Transverse colon (tissue), 4 donors: ENCODE results near the gene BST2. TPM values are rescaled to one million over a fixed set of nuclear protein-coding genes. Genes with fewer than 3 reads are reported as not detected.
A peak's percentile ranks its signal among the peaks of the same experiment; 100 is the strongest.

Source experiments
- DNase-seq: peaks from one replicate; pipeline ENCODE4 v3.0.0-alpha.2; 2019
- H3K27ac ChIP-seq, 4 donors: fragments of 200-600 bp; sonication (generic); 2 replicates each; pipeline ENCODE4 v1.5.1; 2016 to 2018; ENCODE audit warnings: inconsistent platforms in 4 of 4
- H3K27me3 ChIP-seq: fragments of 200-600 bp; sonication (generic); 2 replicates; pipeline ENCODE4 v1.5.1; 2017; ENCODE audit warnings: inconsistent platforms
- H3K36me3 ChIP-seq, 4 donors: fragments of 200-600 bp; sonication (generic); 2 replicates each; pipeline ENCODE4 v1.5.1; 2017 to 2019; ENCODE audit warnings: inconsistent platforms in 4 of 4
- H3K4me1 ChIP-seq, 4 donors: fragments of 200-600 bp; sonication (generic); 2 replicates each; pipeline ENCODE4 v1.5.1; 2017 to 2020; ENCODE audit warnings: inconsistent platforms in 4 of 4
- H3K4me3 ChIP-seq, 4 donors: fragments of 200-600 bp; sonication (generic); 1 replicate in 1 of 4; 2 replicates in 3 of 4; pipeline versions ENCODE4 v1.5.1 to v1.6.1; 2017 to 2019; ENCODE audit warnings: inconsistent platforms in 4 of 4
- H3K9me3 ChIP-seq, 2 donors: fragments of 200-600 bp; sonication (generic); 2 replicates each; pipeline ENCODE4 v1.5.1; 2017 to 2019; ENCODE audit warnings: inconsistent platforms in 2 of 2
- EP300 ChIP-seq: sonication (generic); formaldehyde crosslinking; IDR thresholded peaks from one replicate; pipeline ENCODE4 v1.6.1; 2017; ENCODE audit warnings: antibody characterized with exemption, low read depth
- POLR2A ChIP-seq: fragments of 450-650 bp; IDR thresholded peaks from one replicate; pipeline ENCODE4 v1.6.1; 2016; ENCODE audit warnings: antibody characterized with exemption, mild to moderate bottlenecking, moderate library complexity
- POLR2AphosphoS5 ChIP-seq, 3 donors: sonication (generic); formaldehyde crosslinking; IDR thresholded peaks; one replicate each; pipeline ENCODE4 v1.6.1; 2016; ENCODE audit warnings: antibody characterized with exemption in 3 of 3
- WGBS, 2 donors: methylation state at CpG; one replicate each; pipeline ENCODE4 v1.1.5; 2018; ENCODE audit warnings: low coverage in 1 of 2; 5-methylcytosine and 5-hydroxymethylcytosine counted together
- in situ Hi-C, 4 donors: fragments of 200-750 bp; cut with MboI; loops; one replicate each; pipeline versions ENCODE4 v1.15.0 to v1.15.1; 2017; ENCODE audit warnings: low sequenced_read_pairs in 3 of 4, low pct_ligation_motif_present in 1 of 4, low pct_unique_long_range_greater_than_20kb in 1 of 4
- intact Hi-C: fragments of 100-400 bp; cut with DNase I; formaldehyde crosslinking; loops from one replicate; pipeline ENCODE4 v1.15.1; 2023; ENCODE audit warnings: low total_unique reads
- total RNA-seq, 4 donors: library from RNA; depleted of rRNA; stranded (reverse); fragments of >200 nt; gene quantifications; one replicate each; pipeline ENCODE4 v1.1.0, GENCODE V29; 2016
- TF ChIP-seq, protein P1 (sequence below), 5 experiments: fragments of 200-600 bp in 3 of 5; fragments of 450-650 bp in 2 of 5; sonication (generic) in 3 of 5; IDR thresholded peaks; 1 replicate in 2 of 5; 2 replicates in 3 of 5; pipeline ENCODE4 v1.5.1; 2016 to 2017; ENCODE audit warnings: antibody characterized with exemption in 5 of 5, inconsistent platforms in 3 of 5, mild to moderate bottlenecking in 2 of 5, moderate library complexity in 1 of 5

The BST2 gene
- total RNA-seq, 4 donors from 2014 or later = 5.6 to 39.2 (median 19.9) TPM

DNA sequence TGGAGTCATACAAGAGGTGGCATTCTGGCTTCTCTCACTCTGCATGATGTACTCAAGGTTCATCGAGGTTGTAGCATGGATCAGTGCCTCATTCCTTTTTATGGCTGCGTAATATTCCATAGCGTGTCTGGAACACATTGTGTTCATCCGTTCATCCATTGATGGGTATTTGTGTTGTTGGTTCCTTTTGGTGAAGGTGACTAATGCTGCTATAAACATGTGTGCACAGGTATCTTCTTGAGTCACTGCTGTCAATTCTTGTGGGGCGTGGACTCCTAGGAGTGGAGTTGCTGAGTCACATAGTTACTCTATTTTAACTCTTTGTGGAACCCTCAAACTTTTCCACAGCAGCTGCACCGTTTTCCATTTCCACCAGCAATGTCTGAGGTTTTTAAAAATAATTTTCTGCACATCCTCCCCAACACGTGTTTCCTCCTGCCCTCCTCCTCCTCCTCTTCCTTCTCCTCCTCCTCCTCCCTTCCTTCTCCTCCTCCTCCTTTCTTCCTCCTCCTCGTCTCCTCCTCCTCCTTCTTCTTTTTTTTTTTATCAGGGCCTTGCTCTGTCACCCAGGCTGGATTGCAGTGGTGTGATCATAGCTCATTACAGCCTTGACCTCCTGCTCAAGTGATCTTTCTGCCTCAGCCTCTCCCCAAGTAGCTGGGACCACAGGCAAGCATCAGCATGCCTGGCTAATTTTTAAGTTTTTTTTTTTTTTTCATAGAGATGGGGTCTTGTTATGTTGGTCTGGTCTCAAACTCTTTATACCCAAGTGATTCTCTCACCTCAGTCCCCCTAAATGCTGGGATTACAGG lies 45.0 kb upstream of the BST2 start:
- 34 to 50% methylated on average over 8 of the region's 8 CpGs for WGBS, 2 donors
- intact Hi-C loops = loop anchor here (5.0 kb wide), 1 partner anchor 62 kb away; the partner anchor contains the start of gene PGLS
- Histone ChIP-seq H3K27ac (no peak overlapping the region), H3K36me3 (no peaks in the 10 kb centered on the region), H3K27me3 (peaks cover 31% of the 10 kb centered on the region), H3K4me3 (no peak overlapping the region), H3K9me3 (no peaks in the 10 kb centered on the region), H3K4me1 (peaks cover 0 to 8% (median 6%) of the 10 kb centered on the region in 4 donors)
- in situ Hi-C loops = no loop called here
- no peak for DNase-seq
- TF ChIP-seq POLR2AphosphoS5 (IDR thresholded peaks at IDR 0.05) (no peak), POLR2A (no peak), EP300 (no peak)
- TF ChIP-seq, protein P1, sequence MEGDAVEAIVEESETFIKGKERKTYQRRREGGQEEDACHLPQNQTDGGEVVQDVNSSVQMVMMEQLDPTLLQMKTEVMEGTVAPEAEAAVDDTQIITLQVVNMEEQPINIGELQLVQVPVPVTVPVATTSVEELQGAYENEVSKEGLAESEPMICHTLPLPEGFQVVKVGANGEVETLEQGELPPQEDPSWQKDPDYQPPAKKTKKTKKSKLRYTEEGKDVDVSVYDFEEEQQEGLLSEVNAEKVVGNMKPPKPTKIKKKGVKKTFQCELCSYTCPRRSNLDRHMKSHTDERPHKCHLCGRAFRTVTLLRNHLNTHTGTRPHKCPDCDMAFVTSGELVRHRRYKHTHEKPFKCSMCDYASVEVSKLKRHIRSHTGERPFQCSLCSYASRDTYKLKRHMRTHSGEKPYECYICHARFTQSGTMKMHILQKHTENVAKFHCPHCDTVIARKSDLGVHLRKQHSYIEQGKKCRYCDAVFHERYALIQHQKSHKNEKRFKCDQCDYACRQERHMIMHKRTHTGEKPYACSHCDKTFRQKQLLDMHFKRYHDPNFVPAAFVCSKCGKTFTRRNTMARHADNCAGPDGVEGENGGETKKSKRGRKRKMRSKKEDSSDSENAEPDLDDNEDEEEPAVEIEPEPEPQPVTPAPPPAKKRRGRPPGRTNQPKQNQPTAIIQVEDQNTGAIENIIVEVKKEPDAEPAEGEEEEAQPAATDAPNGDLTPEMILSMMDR (IDR thresholded peaks at IDR 0.05) = no peak

- intact Hi-C loops = no loop called here
- TF ChIP-seq POLR2AphosphoS5 (IDR thresholded peaks at IDR 0.05) = no peak
- TF ChIP-seq, protein P1 (IDR thresholded peaks at IDR 0.05) = peak in 4 of 5 experiments; percentile 31 to 59 (median 52)
- Histone ChIP-seq H3K27me3 (peaks cover 12% of the 10 kb centered on the region), H3K4me3 (peak within 1 kb of the TSS; percentile 16 to 50 (median 34)), H3K4me1 (peaks cover 0 to 8% (median 6%) of the 10 kb centered on the region in 4 donors), H3K36me3 (no peaks in the 10 kb centered on the region), H3K9me3 (no peaks in the 10 kb centered on the region), H3K27ac (no peak within 1 kb of the TSS)
- DNase-seq = peak; percentile 61
- WGBS, 2 donors = 5% methylated on average over 42 of the region's 81 CpGs; no CpG with 5 or more reads in 1 of the 2 donors
- in situ Hi-C loops = no loop called here
Measured at GRCh38 chr19:17448131-17448967, 42.9 kb upstream of the BST2 start, which contains the start of gene TMEM221. TSS of gene TMEM221 (minus strand) at chr19:17448668. CDS start at chr19:17448462, 206 bp downstream.

DNA sequence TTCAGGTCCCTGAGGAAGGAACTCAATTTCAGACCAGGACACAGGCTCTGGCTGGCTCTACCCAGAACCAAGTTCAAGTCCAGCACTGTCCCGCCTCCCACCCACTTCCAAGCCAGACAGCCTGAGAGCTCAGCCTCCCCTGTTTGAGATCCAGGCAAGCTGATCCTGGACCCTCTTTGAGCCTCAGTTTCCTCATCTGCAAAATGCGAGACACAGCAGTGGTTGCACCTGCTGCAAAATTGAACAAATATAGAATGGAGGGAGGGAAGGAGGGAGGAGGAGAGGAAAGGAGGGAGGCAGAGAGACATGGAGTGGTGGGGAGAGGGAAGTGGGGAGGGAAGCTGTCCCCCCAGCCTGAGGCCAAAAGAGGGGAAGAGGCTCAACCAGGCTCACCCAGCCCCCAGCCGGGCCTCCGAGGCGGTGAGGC lies 42.3 kb upstream of the BST2 start:
- Histone ChIP-seq H3K9me3 (no peaks in the 10 kb centered on the region), H3K4me1 (peaks cover 0 to 8% (median 6%) of the 10 kb centered on the region in 4 donors), H3K4me3 (peak overlapping the region in 2 of 4 donors; percentile 36 to 50), H3K27me3 (peaks cover 12% of the 10 kb centered on the region), H3K36me3 (no peaks in the 10 kb centered on the region), H3K27ac (no peak overlapping the region)
- intact Hi-C loops = no loop called here
- TF ChIP-seq EP300 (no peak), POLR2AphosphoS5 (IDR thresholded peaks at IDR 0.05) (no peak), POLR2A (no peak)
- TF ChIP-seq, protein P1 (IDR thresholded peaks at IDR 0.05) = no peak
- in situ Hi-C loops = no loop called here
- WGBS, 2 donors = 0 to 35% methylated on average over 1 to 5 of the region's 5 CpGs
- DNase-seq = no peak
